HG03103 (cell line): Measurements from ENCODE around the gene CHODL.

Experiments
- ATAC-seq: cut with Tn5 transposase; IDR thresholded peaks from one replicate; pipeline ENCODE4 v1.9.1; 2021; ENCODE audit warnings: low read depth; ENCODE audit not compliant: unreplicated experiment

Gene CHODL

GRCh38 chr21:18275781-18276180, 31.1 kb downstream of the CHODL start:
- no peak for ATAC-seq

- ATAC-seq = no peak
Observed at GRCh38 chr21:18285379-18285778, 40.7 kb downstream of the CHODL start.

- no peak for ATAC-seq
Observed at GRCh38 chr21:18289876-18290275, 45.2 kb downstream of the CHODL start.

GRCh38 chr21:18294100-18294499, 49.5 kb downstream of the CHODL start:
- ATAC-seq = no peak

- no peak for ATAC-seq
Observed at GRCh38 chr21:18298228-18298627, 53.6 kb downstream of the CHODL start.
